ENCODE results near the gene LYSMD4.

The LYSMD4 gene

DNA sequence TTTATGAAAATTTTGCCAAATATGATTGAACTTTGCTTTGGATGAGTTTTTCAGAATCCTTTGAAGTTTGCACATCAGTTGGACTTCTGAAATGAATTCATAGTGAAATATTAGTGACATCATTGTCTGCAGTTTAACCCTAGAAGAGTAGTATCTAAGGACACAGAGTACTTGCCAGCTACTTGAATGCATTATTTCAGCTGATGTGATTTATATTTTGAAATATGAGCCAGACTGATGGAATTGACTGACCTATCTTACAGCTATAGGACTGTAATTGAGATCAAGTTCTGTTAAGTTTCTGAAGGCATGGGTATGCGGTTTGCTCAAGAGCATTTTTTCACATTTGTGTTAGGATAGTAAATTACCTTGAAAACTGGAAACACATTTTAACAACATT, 51.2 kb downstream of the LYSMD4 start:
- in situ Hi-C loops (cut with MboI; ENCODE audit: low sequenced_read_pairs, unreplicated experiment): no loop called here
- DNase-seq (ENCODE audit: low spot score): no peak

DNA sequence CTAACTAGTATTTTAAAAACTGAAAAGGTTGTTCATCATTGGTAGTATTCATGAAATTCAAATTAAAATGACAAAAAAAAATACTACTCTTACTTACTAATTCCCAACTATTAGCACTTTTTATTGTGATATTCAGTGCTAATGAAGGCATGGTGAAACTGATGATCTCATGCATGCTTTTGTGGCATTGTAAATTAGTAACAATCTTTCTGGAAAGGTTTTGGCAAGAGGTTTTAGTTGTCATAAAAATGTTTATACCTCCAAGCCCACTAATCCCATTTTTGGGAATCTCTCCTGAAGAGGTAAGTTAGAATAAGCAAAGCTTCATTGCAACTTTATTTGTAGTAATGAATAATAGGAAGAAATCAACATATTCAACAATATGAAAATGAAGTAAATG, 53.0 kb downstream of the LYSMD4 start:
- TF ChIP-seq, protein P1, sequence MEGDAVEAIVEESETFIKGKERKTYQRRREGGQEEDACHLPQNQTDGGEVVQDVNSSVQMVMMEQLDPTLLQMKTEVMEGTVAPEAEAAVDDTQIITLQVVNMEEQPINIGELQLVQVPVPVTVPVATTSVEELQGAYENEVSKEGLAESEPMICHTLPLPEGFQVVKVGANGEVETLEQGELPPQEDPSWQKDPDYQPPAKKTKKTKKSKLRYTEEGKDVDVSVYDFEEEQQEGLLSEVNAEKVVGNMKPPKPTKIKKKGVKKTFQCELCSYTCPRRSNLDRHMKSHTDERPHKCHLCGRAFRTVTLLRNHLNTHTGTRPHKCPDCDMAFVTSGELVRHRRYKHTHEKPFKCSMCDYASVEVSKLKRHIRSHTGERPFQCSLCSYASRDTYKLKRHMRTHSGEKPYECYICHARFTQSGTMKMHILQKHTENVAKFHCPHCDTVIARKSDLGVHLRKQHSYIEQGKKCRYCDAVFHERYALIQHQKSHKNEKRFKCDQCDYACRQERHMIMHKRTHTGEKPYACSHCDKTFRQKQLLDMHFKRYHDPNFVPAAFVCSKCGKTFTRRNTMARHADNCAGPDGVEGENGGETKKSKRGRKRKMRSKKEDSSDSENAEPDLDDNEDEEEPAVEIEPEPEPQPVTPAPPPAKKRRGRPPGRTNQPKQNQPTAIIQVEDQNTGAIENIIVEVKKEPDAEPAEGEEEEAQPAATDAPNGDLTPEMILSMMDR (IDR thresholded peaks at IDR 0.05; ENCODE audit: borderline replicate concordance, control extremely low read depth, extremely low read depth, insufficient read depth, missing control alignments): no peak
- in situ Hi-C loops (cut with MboI; ENCODE audit: low sequenced_read_pairs, unreplicated experiment): no loop called here
- DNase-seq (ENCODE audit: low spot score): no peak

More for the DNA sequence above, 51.2 kb downstream of the LYSMD4 start:
- TF ChIP-seq, protein P1 (IDR thresholded peaks at IDR 0.05; ENCODE audit: borderline replicate concordance, control extremely low read depth, extremely low read depth, insufficient read depth, missing control alignments): no peak

DNA sequence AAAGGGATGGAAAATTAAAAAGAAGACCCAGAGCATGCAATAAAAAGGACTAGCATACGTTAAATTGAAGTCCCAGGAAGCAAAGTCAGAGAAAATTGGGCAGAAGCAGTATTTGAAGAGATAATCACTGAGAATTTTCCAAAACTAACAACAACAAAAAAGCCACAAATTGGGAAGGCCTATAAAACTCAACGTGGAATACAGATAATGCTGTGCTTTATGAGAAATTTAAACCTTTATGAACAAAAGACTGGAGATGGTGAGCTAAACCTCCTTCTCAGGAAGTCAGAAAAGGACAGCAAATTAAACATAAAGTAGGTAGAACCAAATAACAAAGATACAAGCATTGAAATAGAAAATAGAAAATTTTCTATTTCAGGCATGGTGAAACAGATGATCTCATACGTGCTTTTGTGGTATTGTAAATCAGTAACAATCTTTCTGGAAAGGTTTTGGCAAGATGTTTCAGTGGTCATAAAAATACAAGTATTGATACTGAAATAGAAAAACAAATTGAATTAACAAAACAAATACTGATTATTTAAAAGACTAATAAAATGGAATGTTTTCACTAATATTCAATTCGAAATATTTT, 55.6 kb downstream of the LYSMD4 start:
- TF ChIP-seq, protein P1 (IDR thresholded peaks at IDR 0.05; ENCODE audit: borderline replicate concordance, control extremely low read depth, extremely low read depth, insufficient read depth, missing control alignments): no peak
- in situ Hi-C loops (cut with MboI; ENCODE audit: low sequenced_read_pairs, unreplicated experiment): no loop called here
- peak; percentile 52 for DNase-seq (ENCODE audit: low spot score)
